ENCODE results near the gene PAX5. TPM values are rescaled to one million over a fixed set of nuclear protein-coding genes. Genes with fewer than 3 reads are reported as not detected.

PAX5 gene
- polyA plus RNA-seq, 1 donor = 0.07 TPM

DNA sequence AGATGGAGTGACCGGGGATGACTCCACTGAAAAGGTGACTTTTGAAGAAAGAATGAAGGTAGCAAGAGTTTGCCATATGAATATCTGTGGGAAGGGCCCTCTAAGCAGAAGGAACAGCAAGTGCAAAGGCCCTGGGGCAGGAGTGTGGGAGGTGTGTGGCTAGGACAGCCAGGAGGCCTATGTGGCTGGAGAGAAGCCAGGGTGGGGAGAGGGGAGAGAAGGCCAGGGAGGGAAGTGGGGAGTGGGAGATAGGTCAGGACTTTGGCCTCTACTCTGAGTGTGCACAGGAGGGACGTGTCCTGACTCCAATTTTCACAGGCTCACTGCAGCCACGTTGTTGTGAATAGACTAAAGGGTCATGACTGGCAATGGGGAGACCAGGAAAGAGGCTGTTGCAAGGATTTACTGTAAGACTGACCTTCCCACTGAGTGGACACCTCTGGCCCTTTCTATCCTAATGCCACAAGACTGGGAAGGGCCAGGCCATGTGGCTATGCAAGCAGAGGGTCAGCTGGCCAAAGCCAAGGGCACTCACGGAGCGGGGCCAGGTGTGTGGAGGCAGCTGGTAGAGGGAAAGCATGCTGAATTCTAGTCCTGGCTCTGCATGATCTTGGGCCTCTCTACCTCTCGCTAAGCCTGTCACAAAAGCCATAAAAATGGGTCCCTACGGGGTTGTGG is 172.4 kb downstream of the PAX5 start:
- DNase-seq = no peak

DNA sequence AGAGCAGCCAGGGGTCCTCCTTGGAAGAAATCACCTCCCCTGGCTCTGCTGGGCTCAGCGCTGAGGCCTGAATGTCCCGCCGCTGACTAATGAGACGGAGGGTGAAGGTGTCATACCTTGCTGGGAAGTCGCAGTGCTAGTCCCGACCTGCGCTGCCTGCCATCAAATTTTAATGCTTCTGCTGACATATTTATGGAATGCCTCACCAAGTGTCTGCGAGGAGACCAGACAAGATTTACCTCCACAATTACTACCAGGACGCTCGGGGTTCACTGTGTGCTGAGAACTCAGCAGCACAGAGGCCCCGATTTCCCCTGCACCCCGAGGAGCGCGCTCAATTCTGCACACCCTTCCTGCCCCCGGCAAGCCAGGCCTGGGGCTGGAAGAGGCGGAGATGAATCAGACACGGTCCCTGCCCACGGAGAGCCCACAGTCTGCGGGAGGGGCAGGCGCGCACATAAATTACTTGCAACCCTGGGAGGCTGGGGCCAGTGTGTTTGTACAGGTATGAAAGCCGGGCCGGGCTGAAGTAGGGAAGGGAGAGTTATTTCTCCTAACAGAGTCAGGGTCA is 175.2 kb downstream of the PAX5 start:
- peak; percentile 33 for DNase-seq

GRCh38 chr9:36855448-36856315 is 178.4 kb downstream of the PAX5 start:
- no peak for DNase-seq

- no peak for DNase-seq
These were observed 179.3 kb downstream of the PAX5 start for GRCh38 chr9:36854751-36855150.

DNA sequence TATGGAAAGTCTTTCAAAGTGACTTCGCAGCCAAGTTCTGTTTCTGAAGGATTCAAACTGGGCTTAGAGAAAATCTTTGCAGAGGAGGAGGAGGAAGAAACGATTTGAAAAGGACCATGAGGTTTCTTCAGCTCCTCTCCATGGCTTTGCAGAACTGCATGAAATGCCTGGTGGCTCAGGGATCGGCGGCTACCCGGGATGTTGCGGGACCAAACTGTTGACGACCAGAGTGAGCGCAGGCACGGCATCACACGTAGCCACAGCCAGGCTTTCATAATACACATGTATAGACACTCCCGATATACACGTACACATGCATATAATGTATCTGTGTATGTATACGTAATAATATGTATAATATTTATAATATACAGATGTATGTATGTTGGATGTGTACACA is 180.0 kb downstream of the PAX5 start:
- DNase-seq = no peak

DNA sequence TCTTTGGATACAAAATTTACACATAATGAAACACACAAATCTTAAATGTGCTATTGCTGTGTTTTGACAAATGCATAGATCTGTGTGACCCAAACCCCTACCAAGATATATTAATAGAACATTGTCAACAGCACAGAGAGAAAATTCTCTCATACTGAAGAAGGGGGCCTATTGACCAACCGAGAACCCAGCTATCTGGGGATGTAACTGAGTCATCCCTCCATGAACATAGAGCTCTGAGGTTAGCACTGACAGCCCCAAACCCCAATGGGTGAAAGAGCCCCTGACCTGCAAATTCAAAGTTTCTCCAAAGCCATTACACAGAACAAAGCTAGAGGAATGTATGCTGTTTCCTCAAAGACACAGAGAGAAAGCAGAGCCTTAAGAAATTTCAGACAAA is 180.8 kb downstream of the PAX5 start:
- DNase-seq = no peak

- no peak for DNase-seq
These were observed 184.1 kb downstream of the PAX5 start for GRCh38 chr9:36849943-36850342.

DNA sequence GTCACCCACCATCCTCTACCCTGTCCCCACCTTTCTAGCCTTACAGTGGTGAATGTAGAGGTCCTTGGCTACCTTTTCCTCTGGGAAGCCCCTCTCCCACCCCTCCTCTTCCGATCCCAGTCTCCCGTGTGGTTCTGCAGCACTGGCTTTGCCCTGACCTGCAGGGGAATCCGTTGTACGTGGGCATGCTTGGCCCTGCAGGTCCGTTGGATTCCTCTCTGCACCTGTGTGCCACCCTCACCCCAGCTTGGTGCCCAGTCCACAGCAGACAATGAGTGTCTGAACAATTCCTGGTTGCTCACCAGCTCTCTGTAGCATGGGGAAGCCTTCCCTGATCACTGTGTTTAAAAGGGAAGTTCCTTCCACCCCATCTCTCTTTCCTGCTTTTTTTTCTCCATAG is 185.1 kb downstream of the PAX5 start:
- DNase-seq = no peak

DNA sequence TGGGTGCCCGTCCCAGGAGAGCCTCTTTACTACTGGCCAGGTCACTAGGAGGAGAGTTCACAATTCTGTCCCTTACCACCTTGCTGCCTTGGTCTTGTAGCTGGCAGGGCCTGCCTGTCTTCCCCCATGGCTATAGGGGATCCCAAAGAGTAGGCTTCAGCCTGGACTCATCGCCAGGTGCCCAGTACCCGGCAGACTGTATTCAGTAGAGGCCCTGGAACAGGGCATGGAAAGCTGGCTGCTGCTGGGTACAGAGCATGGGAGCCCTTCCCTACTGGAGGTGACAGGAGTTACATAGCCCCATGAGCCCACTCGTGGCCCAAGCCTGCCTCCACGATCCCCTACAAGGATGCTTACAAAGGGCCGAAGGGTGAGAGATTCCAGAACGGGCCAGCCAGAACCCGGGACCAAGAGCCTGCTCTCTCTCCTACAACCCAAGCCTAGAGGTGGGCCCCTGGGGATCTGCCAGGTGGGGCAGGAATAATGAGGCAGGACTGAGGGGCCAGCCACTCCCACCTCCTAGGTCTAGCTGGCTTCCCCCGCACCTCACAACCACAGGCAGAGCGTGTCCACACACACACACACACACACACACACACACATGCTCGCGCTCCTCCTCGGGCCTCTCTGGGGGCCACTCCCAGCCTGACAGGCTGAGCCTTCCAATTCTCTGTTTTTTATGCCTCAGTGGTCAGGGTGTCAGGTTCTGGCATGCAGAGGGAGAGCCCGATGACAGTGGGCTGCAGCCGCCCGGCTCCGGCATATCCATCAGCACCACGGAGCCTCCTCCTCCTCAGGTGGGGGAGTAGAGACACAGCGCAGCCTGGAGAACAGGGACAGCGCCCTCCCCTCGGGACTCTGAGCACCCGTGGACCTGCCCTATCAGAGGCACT is 186.0 kb downstream of the PAX5 start:
- DNase-seq = peak; percentile 88

DNA sequence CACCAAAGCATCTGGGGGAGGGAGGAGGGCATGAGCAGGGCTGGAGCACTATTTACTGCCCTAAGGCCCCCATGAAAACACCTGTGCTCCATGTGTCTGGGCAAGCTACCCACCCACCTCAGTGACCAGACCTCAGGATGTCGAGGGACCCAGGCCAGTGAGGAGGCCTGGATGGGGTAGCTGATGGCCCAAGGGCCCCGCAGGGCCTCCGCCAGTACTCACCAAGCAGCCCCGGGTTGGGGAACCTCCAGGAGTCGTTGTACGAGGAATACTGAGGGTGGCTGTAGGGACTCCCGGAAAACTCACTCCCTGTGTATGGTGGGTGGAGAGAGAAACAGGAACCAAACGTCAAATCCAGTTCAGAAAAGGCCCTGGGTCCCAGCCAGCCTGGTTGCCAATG is 187.4 kb downstream of the PAX5 start:
- DNase-seq = no peak

DNA sequence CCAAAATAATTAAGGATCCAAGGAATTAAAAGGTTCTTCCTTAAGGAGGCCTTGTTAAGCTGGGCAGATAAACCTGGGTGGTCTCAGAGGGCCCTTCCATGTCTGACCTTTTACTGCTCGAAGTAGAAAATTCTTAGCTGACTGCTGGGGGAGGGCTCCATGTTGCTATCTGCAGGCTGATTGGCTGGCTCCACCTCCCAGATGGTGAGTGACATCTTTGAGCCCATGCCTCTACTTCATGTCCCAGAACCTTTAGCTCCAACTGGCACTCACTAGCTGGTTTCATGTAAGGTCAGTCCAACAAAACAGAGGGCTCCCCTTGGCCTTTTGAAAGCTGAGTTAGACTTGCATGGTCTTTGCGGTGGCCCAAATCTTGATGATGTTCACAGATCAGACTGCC is 188.2 kb downstream of the PAX5 start:
- DNase-seq = no peak

- no peak for DNase-seq
These were observed 189.1 kb downstream of the PAX5 start for GRCh38 chr9:36844961-36845360.

DNA sequence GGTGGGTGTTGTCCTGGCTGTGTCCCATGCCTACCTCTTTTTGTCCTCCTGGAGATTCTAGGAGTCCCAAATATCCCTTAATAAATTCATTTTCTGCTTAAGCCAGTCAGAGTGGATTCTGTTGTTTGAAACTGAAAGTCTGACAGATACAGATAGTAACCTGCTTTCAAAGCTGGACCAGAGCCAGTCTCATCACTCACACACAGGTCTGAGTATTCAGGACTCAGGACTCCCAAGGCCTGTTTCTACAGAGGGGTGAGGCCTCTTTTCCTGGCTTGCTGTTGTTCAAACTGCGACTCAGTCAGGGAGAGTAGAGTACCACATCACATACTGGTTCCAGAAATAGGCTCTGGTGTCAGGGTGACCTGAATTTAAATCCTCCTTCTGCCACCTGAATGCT is 190.1 kb downstream of the PAX5 start:
- no peak for DNase-seq

GRCh38 chr9:36842560-36843530 is 191.2 kb downstream of the PAX5 start:
- DNase-seq = no peak

- DNase-seq = no peak
These were observed 193.1 kb downstream of the PAX5 start for GRCh38 chr9:36840898-36841536.

- DNase-seq = no peak
These were observed 194.8 kb downstream of the PAX5 start for GRCh38 chr9:36839131-36839885.

DNA sequence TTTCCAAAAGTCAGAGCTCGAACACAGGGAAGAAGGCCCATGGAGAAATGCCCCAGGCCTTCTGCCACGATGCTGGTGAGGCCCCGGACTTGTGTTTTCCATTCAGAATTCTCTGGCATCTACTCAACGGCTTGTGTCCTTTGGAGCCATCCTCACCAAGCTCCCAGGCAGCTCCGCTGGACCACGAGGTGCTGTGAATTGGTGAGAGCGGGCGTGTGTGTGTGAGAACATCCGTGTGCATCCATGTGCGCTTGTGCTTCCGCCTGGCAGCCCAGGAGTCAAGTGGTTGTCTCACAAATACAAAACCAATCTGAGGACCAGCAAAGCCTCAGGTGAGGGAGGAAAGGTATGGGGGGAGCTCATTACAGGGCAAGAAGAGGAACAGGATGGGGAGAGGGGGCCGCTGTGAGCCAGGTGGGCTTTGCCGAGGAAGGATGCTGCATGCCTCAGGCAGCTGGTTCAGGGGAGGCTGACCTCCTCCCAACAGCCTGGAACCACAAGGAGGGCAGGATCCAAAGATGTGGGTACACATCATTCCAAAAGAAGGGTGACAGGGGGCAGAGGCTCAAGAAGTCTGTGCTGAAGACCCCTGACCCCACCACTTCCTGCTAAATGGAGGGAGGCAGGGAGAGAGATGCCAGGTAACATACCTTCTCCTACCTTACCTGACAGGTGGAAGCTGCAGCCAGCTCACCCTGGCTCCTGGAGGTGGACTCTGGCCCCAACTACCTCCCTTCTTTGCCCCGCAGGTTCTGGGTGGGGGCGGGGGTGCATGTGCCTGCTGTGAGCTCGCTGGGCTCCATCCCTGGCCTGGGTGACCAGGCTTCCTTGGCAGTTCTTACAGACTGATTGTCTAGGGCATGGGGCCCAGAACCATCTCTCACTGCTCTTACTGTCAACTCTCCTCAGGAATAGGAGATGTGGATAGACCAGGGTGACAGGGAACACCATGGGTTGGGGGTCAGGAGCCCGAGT is 196.3 kb downstream of the PAX5 start:
- no peak for DNase-seq

GRCh38 chr9:36836486-36836885 is 197.6 kb downstream of the PAX5 start:
- DNase-seq = no peak
